ENCODE measurements around the gene CALCA. TPM values are rescaled to one million over a fixed set of nuclear protein-coding genes. Genes with fewer than 3 reads are reported as not detected.
"Not testable (repeated sequence)": the region's sequence is repeated elsewhere in the genome, so short reads cannot be mapped to it uniquely, and the experiment has no call there.

The CALCA gene
- polyA plus RNA-seq (2014; cell fraction: cytosol; rRNA removed), result 0.21 TPM in 1 of 2 replicates, not detected in the other
- polyA plus RNA-seq (2014; cell fraction: nucleus; rRNA removed), result not detected in 2 replicates

- DNase-seq (ENCODE audit: low spot score), result no peak
These were observed at the start of gene CALCA for GRCh38 chr11:14971865-14972580. Gene CALCA, minus strand, starts transcription at chr11:14972351. Its CDS starts 1,159 bp downstream, at chr11:14971192.

GRCh38 chr11:15016200-15016599 is 44.0 kb upstream of the CALCA start:
- no peak for DNase-seq (ENCODE audit: low spot score)

- DNase-seq (ENCODE audit: low spot score), result no peak
These were observed 39.7 kb upstream of the CALCA start for GRCh38 chr11:15011776-15012345.

GRCh38 chr11:15010865-15011264 is 38.7 kb upstream of the CALCA start:
- DNase-seq (ENCODE audit: low spot score), result no peak

GRCh38 chr11:15006139-15006759 is 34.1 kb upstream of the CALCA start:
- peak; percentile 45 for DNase-seq (ENCODE audit: low spot score)

- DNase-seq (ENCODE audit: low spot score), result not testable (repeated sequence)
These were observed 16.0 kb upstream of the CALCA start for GRCh38 chr11:14988133-14988532.

- DNase-seq (ENCODE audit: low spot score), result no peak
These were observed 9.4 kb upstream of the CALCA start for GRCh38 chr11:14981507-14981906.

GRCh38 chr11:14980854-14981253 is 8.7 kb upstream of the CALCA start:
- DNase-seq (ENCODE audit: low spot score), result no peak

- peak; percentile 48 for DNase-seq (ENCODE audit: low spot score)
These were observed 5.1 kb upstream of the CALCA start for GRCh38 chr11:14977101-14977880.

GRCh38 chr11:14975252-14975587 is 3.1 kb upstream of the CALCA start:
- no peak for DNase-seq (ENCODE audit: low spot score)

- DNase-seq (ENCODE audit: low spot score), result peak; percentile 34
These were observed 2.5 kb upstream of the CALCA start for GRCh38 chr11:14974515-14975251.

- DNase-seq (ENCODE audit: low spot score), result peak; percentile 27
These were observed 1.7 kb upstream of the CALCA start for GRCh38 chr11:14973621-14974514.

- no peak for DNase-seq (ENCODE audit: low spot score)
These were observed 687 bp upstream of the CALCA start for GRCh38 chr11:14972581-14973495.

- DNase-seq (ENCODE audit: low spot score), result peak; percentile 21
These were observed 2.2 kb downstream of the CALCA start for GRCh38 chr11:14969901-14970323.

- DNase-seq (ENCODE audit: low spot score), result no peak
These were observed 4.4 kb downstream of the CALCA start for GRCh38 chr11:14967581-14968243.

- DNase-seq (ENCODE audit: low spot score), result no peak
These were observed 16.0 kb downstream of the CALCA start for GRCh38 chr11:14956111-14956510.

- DNase-seq (ENCODE audit: low spot score), result no peak
These were observed 17.6 kb downstream of the CALCA start for GRCh38 chr11:14954581-14954980.

GRCh38 chr11:14953904-14954303 is 18.2 kb downstream of the CALCA start:
- DNase-seq (ENCODE audit: low spot score), result no peak

Data from SK-N-DZ (cell line).